ENCODE measurements around the gene RBMS1.

DNA sequence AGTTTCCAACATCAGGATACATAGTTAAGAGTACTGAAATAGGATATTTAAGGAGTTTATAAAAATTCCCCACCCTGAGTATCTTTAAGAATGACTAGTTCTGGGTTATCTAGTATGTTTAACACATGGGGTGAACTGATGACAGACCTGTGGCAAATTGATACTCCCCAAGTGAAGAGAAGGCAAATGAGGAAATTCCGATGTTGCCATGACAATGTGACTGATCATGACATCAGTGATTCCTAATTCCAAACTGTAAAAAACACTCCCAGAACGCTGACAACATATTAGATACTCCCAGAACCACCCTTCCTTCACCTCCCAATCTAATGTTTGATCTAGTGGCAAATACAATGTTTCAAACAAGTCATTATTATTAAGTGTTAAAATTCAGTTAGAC lies 77.6 kb downstream of the RBMS1 start:
- TF ChIP-seq, protein P1, sequence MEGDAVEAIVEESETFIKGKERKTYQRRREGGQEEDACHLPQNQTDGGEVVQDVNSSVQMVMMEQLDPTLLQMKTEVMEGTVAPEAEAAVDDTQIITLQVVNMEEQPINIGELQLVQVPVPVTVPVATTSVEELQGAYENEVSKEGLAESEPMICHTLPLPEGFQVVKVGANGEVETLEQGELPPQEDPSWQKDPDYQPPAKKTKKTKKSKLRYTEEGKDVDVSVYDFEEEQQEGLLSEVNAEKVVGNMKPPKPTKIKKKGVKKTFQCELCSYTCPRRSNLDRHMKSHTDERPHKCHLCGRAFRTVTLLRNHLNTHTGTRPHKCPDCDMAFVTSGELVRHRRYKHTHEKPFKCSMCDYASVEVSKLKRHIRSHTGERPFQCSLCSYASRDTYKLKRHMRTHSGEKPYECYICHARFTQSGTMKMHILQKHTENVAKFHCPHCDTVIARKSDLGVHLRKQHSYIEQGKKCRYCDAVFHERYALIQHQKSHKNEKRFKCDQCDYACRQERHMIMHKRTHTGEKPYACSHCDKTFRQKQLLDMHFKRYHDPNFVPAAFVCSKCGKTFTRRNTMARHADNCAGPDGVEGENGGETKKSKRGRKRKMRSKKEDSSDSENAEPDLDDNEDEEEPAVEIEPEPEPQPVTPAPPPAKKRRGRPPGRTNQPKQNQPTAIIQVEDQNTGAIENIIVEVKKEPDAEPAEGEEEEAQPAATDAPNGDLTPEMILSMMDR (IDR thresholded peaks at IDR 0.05): no peak
- TF ChIP-seq POLR2A (IDR thresholded peaks at IDR 0.05): no peak

Measured in sigmoid colon (tissue), 3 donors.